Nucleus accumbens (tissue), 56 donors: ENCODE results near the gene CENPM.

ENCODE experiments used
- DNase-seq, 56 donors: peaks; one replicate each; lab custom pipeline; 2025; lab: John Stamatoyannopoulos, UW

CENPM gene

DNA sequence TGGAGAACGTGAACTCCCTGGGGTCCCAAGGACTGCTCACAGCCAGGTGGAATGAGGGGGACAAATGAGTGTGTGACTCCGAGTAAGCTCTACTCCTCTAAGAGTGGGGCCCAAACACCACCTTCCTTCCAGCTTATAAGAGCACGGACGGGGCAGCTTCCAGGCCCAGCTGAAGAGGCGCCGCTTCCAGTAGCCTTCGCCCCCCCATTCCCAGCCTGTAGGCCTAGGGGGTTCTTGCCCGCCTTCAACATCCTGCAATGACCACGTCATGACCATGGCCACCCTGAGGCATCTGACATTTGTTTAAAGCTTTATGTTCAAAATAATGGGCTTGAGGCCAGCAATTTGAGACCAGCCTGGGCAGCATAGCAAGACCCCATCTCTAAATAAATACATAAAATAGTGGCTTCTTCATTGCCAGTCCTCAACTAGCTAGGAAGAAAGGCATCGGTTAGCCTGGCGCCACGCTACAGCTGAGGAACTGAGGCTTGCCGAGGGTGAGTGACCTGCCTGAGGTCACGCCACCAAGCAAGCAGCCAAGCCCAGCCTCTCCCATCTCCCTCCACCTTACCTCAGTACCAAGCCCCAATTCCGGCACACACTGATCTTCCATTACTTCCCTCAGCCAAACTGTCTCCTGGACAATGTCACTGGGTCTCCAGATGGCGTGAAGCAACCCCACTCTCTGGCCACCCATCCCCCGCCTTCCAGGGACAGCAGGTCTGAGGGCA lies 12.5 kb downstream of the CENPM start:
- DNase-seq: no peak

DNA sequence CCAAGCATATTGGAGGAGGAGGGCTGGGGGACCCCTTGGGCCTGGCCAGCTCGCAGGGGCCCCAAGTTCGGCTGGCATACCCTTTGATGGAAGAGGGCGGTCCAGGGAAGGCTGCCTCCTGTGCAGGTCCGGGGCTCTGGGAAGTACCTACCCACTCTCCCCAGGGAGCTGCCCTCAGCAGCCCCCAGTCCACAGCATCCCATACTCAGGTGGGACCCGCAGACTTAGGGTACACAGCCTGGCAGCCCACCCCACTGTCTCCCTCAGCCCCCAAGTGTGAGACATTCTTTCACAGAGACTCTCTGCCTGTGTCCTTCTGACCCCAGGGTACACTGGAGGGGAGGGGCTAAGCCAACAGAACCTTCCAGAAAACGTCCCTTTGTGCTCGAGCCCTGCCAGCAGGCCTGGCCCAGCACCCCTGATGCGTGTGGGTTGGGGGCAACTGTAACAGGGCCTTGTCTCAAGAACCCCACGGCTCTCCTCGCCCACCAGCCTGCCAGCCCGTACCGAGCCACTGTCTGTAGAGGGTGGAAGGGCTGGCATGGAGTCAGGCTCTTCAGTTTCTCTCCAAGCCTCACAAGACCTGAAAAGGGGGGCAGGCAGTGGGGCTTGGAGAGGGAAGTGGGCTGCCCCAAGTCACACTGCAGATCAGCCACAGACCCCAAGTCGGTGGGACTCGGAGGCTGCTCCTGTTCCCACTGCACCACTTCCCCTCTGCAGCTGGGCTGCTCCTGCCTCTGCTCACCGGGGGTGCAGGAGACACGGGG lies 13.4 kb downstream of the CENPM start:
- DNase-seq: no peak

DNA sequence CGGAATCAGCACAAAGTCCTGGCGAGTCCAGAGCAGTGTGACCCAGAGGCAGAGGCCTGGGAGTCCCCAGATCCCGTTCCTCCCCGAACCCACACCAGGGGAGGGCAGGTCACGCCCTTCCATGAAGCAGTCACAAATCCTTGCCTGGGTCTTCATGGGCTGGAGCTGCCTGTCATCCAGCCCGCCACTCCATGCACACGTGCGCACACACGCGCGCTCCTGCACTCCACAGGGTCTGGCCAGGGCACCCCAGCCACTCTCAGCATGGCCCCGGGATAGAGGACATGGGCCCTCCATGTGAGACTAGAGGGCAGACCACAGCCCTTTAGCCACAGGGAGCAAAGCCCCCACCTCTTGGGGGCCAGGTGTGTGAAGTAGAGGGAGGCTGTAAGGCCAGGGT lies 14.6 kb downstream of the CENPM start:
- DNase-seq: no peak

DNA sequence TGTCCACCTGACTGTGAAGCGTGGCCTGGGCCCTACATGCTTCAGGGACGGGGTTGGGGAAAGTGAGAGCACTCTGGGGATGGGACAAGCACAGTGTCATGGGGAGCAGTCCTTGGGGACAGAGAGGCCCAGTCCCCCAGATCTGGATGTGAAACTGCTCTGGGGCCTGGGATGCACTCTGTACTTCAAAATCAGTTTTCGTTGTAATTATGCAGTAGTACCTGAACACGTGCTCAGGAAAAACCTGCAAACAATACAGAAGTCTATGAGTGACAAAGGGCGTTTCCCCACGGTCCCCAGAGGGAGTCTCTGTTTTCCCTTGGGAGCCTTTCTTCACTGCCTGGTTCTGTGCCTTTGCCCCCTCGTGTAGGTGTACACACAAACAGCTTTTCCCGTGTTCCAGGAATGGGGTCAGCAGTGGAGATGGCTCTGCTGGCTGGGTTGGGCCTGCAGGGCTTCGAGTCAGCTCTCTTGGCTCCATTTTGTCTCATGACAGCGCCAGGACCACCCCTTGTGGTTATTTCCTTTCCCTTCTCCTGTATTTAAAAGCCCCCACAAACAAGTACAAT lies 15.2 kb downstream of the CENPM start:
- DNase-seq: no peak

DNA sequence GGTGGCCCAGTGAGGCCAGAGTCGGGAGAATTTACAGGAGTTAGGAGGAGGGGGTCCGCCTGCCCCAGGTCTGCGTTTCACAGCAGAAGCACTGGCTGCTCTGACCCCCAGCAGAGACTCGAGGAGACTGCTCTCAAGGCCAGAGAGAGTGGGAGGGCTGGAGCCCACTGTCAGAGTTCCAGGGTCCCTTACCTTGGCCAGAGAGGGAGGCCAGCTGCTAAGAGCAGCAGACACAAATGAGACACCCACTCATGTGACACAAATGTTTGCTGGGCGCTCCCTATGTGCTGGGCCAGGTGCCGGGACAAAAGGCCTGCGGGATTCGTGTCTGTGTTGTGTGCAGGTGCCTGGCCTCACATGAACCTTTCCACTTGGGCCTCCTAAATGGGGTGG lies 17.5 kb downstream of the CENPM start:
- DNase-seq: no peak

DNA sequence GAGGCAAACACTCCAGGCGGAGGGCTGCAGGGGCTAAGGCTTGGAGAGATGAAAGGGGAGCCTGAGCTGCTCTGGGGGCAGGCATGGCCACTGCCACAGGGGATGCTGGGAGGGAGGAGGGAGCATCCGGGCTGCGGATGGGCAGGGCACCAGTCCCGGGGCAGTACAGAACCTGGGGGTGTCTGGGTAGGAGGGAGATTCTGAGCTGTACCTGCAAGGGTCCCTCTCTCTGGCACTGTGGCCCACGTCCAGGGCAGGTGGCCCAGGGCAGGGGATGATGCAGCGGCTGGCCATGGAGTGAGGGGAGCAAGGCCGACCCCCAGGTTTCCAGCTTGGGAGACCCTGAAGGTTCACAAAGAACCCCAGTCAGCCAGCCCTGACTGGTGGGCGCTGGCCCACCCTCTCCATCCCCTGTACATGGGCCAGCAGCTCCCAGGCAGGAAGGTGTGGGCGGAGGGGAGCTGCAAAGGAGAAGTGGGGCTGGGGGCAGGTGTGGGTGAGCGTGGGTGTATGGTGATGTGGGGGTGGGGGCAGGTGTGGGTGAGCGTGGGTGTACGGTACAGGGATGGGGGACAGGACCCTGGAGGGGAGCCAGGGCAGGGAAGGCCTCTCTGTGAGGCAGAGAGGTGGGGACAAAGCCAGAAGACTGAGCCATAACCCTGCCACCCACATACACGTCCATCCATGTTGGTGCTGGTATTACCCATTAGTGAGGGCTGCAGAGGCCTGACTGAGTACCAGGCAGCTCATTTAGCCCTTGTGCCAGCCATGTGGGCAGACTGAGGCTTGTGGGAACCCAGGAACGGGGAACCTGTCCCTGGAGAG lies 18.1 kb downstream of the CENPM start:
- no peak for DNase-seq

DNA sequence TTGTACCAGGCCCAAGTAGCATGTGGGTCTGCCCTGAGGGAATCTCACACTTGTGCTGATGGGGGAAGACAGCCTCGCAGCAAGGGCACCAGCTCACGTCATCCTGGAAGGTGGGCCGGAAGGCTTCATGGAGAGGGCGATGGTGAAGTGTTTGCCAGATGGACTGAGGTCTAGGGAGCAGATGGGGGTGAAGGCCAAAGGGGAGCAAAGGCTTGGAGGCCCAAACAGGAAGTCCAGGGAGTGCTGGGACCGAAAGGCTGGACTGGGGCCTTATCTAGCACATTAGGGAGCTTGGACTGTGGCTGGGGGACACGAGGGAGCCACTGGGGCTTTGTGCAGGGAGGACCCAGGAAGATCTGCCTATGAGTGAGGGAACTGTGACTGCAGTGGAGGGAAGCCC lies 19.1 kb downstream of the CENPM start:
- DNase-seq: no peak

DNA sequence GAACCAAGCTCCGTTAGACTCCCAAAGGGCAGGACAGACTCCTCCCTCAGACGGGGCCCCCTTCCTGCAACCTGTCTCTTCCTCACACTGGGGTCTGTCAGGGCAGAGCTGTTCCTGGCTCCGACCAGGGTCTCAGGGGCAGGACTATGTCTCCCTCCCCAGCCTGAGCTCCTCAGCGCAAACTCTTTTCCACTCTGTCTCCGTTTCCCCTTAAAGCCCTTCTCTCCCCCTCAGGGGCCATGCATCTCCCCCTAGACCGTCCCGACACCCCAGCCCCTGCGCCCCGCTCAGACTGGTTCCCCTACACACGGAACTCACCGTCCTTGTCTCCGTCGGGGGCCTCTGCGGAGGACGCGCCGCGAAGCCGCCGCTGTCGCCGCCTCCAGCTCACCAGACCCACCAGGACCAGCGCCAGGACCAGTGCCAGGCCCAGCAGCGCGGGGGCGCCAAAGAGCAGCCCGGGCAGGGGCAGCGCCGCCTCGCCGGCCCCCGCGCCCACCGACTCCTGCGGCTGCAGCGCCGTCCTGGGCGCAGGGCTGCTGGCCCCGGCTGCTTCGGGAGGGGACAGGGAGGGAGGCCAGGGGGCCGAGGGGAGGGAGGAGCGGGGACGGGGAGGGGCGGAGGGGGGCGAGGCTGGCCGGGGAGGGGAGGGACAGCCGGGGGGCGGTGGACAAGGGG lies 21.0 kb downstream of the CENPM start:
- DNase-seq: peak in 10 of 56 donors; percentile 7 to 70 (median 16)

DNA sequence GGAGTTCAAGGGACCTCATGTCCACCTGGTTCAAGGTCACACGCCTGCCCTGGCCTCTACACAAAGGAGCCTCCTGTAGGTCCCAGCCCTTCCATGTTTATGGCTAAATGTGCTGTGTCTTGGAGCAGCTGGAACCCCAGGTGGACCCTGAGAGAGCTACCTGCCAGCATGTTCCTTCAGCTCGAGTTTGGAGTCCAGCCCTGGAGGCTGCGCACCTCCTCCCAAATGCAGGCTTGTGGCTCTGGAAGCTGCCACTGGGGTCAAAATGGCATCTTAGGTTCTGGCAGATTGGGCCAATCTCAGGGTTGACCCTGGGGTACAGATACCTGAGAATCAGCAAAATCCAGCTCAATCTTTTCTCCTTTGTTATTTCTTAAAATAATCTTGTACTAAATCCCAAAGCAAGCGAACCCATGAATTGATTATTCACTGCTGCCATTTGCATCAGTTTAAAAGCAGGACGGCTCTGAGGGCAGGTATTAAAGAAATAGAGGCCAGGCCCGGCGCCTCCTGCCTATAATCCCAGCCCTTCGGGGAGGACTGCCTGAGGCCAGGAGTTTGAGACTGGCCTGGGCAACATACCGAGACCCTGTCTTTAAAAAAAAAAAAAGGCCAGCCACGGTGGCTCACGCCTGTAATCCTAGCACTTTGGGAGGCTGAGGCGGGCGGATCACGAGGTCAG lies 23.2 kb downstream of the CENPM start:
- no peak for DNase-seq

DNA sequence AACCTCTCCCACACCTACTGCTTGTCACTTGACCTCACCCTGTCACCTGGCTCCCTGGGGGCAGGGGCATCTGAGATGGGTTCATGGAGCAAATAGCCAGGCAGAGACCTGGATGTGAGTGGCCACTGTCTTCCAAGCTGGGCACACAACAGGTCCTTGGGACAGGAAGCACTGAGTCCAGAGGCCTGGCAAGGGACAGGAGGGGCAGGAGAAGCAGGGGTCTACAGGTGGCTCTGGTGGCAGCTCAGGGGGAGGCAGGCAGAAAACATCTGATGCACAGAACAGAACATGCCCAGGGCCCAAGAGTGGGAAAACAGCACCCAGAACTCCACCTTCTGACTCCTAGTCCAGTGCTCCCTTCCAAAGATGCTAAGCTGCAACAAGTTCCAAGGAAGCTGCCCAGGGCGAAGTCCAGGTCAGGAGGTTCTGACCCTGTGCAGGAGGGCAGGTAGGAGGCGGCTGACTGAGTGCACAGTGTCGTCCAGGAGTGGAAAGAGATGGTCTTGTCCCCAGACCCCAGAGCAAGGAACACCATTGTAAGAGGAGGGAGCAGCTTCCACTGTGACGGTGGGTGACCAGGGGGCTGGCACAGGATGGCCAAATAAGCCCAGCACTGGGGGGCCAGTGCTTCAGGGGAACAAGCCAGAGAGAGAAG lies 23.9 kb downstream of the CENPM start:
- DNase-seq: no peak

DNA sequence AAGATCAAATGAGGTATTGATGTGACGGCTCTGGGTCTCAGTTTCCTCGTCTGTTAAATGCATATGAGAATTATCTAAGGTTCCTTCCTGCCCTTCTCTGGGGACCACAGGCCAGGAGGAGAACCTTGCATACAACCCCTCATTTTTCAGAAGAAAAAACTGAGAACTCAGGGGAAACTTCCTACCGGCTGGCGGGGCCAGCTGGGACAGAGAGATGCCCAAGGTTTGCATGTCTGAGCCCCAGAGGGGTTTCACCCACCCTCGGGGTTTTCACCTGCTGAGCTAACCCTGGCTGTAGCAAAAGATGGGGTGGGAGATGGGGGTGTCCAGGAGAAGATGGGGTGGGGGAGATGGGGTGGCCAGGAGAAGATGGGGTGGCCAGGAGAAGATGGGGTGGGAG lies 24.6 kb downstream of the CENPM start:
- DNase-seq: no peak

DNA sequence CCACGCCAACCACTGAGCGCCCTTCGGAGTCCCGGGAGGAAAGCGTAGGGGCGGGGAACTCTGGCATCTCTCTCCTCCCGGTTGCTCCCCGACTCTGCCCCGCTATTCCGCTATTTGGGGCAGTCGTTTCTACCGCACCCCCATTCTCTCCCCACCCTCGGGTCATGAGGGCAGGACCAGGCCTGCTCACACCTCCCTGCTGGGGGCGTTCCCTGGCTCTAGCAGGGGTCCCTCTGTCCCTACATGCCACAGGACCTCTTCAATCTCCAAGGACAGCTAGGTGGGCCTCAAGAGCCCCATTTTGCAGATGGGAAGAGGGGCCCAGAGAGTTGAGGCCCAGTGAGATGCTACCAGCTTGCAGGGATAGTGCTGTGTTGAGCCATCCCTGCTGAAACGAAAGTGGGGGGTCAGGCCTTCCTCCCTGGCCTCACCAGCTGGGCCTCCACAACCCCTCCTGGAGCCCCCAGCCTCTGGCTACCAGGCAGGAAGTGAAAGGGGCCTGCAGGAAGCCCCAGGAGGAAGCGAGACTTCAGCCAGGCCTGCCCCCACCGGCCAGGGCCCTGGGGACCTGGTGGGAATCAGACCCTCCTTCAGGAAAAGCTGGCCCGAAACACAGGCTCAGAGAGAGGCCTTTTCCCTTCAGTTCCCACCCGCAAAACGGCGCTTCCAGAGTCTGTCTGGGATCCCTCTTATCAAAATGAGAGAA lies 26.5 kb downstream of the CENPM start:
- DNase-seq: peak in 9 of 56 donors; percentile 7 to 53 (median 34)

DNA sequence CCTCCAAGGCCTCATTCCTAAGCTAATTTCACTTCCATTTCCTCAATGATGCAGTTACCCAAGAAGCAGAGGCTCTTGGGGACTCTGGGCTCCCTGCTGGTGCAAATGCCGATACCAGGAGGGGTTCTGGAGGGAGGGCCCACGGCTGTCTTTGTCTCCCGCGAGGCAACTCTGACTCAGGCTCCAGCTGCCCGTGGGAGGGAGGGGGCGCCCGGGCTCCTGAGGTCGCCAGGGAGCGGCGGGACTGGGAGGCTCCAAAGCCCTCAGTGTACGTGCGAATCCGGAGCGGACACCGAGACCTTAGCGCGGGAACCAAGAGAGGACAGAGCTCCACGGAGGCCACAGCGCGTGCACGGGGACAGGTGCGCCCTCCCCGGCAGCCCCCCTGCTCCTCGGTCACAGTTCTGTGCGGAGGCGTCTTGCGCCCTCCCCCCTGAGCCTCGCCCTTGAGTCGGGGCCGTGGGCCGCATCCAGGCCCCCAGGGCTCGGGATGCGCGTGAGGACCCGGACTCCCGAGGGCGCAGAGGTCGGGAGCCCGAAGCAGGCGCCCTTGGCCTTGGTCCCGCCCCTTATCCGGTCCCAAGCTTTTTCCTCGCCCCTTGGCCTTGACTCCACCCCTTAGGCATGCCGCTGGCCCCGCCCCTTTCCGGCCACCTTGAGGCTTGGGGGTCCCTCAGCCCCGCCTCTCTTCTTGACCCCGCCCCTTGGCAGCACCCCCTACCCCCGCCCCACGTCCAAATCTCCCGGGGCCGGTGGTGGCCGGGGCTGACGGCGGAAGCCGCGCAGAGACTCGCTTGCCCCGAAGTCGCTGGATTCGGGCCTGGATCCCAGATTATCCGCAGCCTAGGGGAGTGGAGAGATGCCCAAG lies 27.4 kb downstream of the CENPM start:
- DNase-seq: peak in 13 of 56 donors; percentile 15 to 69 (median 28)

DNA sequence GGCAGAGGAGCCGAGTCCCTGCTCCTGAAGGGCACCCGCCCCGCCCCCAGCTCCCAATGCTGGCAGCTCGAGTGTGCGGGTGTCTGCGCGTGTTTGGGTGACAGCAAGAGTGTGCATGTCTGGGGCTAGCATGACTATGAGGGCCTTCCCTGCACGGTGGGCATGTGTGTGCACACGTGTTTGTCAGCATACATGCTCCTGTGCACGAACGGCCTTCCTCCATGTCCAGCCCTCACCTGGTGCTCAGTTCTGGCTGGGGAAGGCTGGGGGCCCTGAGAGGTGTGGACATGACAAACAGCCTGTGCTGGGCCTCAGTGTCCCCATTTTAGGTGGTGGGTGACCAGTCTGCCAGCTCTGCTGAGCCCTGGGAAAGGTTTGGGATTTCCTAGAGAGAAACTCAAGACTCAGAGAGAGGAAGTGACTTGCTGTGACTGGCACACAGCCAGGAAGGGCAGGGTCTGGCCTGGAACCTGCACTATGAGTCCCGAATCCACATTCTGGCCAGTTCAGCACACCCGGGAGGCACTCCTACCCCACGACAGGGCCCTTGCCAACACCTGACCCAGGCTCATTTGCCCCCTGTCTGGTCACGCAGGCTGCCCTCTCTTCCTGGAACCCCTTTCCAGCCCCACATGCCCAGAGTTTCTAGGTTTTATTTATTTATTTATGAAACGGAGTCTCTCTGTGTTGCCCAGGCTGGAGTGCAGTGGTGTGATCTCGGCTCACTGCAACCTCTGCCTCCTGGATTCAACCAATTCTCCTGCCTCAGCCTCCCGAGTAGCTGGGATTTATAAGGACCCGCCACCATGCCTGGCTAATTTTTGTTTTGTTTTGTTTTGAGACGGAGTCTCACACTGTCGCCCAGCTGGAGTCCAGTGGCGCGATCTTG lies 28.8 kb downstream of the CENPM start:
- DNase-seq: peak in 9 of 56 donors; percentile 8 to 37 (median 19)

DNA sequence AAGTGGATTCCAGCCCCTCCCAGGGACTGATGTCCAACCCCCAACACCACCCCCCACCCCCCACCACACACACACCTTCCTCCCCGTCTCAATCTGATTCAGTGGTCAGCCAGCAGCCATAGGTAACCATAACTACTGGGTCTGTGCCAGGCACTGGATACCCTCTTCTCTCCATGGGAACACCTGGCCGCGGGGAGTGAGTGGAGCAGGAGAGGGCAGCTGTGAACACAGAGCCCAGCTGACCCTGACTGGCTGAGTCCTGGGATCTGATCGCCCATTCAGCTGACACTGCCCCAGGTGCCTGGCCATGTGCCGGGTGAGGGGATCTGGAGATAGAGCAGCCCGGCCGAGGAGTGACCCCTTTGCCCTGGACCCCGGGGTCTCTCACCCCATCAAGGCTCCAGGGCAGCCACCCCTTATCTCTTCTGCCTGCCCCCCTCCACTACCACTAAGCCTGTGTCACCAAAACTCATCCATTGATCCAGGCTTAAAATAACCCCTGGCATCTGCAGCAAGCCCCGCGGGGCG lies 29.5 kb downstream of the CENPM start:
- DNase-seq: no peak

DNA sequence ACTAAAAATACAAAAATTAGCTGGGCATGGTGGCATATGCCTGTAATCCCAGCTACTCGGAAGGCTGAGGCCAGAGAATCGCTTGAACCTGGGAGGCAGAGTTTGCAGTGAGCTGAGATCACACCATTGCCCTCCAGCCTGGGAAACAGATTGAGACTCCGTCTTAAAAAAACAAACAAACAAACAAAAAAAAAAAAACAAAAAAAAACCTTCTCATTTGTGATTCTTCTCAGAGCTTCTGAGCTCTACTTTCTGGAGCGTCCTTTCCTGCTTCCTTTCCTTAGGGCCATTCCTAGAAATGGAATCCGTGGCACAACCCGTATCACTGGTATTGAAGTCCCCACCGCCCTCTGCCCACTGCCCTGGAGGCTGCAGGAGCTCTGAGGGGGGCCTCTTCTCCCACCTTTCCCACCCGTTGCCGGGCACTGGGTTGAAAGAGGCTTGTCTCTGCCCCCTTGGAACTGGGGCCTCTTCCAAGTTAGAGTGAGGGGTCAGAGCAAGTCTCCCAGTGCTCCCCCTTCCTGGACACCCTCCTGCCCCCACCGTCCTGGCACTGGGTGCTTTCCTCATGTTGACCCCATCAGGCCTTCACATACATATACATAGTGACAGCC lies 30.1 kb downstream of the CENPM start:
- DNase-seq: no peak
